ENCODE results near the gene SNX25.
"Not testable (repeated sequence)": the region's sequence is repeated elsewhere in the genome, so short reads cannot be mapped to it uniquely, and the experiment has no call there.

SNX25 gene

DNA sequence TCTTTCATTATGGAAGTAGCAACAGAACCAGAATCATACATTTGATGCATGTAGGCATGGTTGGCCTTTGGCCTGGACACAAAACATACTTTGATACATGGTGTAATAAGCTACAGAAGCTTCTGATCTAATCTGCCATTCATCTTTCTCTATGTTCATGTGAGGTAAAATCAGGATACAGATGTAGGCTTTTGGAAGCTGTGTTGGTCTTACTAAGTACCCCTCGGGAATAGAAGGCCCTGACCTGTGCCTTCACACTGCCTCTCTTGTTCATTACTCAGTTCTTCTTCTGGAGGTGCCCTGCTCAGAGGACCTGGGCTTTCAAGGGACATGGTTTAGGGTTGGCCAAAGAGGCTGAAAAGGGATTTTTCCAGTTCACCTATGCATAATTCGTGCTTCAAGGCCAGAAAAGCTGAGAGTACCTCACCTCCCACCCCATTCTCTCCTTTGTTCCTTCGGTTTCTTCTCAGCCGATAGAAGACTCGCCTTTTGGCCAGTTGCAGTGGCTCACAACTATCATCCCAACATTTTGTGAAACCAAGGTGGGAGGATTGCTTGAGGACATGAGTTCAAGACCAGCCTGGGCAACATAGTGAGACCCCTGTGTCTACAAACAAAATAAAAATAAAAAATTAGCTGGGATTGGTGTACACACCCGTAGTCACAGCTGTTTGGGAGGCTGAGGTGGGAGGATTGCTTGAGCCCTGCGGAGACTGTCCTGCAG is 25.9 kb downstream of the SNX25 start:
- DNase-seq, result no peak

DNA sequence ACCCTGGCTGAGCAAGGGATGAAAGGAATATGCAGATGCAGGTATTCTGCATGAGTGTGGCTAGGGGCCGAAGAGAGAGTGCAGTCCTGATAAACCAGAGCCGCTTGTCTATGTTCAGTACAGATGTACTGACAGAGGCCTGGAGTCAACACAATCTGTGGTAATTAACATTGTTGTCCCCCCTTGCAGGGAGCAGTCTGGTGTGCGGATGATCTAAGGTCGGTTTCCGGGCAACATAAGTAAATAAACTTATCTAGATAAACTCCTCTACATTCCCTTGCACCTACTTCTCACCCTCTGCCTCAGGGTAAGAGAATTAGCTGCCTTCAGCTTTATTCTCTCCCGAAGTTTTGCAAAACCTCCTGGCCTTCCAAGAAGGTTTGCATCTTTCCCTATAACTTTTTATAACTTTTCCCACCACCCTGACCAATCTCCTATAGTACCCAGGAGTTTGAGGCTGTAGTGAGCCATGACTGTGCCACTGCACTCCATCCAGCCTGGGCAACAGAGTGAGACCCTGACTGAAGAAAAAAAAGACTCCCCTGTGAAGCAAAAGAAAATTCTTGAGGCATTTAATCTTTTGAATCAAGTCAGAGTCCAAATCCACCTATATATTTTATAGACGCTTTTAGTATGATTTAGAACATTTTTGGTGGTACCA is 26.6 kb downstream of the SNX25 start:
- DNase-seq, result no peak

DNA sequence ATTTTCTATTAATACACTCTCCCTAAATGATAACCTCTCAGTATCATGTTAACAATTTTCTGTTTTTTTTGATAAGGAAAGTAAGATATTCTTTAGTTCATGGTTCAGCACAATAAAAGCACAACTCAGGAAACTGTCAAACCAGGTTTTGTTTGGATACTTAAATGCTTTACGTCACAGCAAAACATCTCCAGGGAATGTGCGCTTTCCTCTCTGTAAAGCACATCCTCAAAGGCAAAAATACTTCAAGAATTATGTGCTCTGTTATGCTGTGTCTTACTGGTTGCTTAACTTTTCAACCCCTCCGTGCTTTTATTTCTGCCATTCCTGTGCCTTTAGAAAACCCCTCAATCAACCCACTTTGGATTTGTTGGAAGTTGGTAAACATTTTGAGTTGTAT is 27.8 kb downstream of the SNX25 start:
- no peak for DNase-seq

DNA sequence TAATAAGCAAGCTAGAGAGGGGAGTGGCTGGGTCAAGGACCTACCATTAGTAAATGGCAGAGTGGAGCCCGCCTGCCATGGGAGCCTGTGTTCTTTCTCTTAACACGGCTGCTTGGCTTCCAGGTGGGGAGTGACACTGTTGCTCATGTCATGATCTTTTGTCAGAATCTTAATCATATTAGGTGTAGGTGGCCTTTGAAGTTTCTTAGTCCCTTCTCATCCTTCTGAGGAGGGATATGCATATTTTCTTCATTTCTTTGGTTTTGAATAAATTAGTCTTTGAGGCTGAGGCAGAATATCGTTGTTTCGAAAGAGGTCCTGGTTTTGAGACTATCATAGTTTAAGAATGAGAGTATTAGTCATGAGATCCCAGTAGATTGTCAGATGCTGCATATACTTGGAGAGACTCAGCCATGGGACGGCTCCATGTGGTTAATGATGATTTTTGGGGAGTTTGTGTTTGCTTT is 28.9 kb downstream of the SNX25 start:
- no peak for DNase-seq

DNA sequence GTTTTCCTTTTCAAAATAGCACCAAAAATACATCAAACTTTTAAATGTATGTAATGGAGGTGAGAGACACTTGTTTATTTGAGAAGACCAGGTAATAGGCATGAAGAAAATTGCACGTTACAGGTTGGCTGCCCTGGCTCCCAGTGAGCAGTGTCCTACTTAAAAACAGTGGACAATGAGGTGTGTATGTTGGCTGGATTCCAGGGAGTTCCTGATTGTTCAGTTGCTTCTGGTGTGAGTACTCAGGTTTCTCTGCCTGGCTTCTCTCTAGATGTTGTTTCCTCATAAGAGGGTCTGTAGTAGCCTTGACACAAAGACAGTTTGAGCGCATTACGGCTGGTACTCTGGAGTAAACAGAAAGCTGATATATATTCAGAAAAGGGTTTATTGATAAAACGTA is 29.4 kb downstream of the SNX25 start:
- no peak for DNase-seq

DNA sequence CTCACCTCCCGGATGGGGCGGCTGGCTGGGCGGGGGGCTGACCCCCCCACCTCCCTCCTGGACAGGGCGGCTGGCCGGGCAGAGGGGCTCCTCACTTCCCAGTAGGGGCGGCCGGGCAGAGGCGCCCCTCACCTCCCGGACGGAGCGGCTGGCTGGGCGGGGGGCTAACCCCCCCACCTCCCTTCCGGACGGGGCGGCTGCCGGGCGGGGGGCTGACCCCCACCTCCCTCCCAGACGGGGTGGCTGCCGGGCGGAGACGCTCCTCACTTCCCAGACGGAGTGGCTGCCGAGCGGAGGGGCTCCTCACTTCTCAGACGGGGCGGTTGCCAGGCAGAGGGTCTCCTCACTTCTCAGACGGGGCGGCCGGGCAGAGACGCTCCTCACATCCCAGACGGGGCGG is 31.1 kb downstream of the SNX25 start:
- not testable (repeated sequence) for DNase-seq

DNA sequence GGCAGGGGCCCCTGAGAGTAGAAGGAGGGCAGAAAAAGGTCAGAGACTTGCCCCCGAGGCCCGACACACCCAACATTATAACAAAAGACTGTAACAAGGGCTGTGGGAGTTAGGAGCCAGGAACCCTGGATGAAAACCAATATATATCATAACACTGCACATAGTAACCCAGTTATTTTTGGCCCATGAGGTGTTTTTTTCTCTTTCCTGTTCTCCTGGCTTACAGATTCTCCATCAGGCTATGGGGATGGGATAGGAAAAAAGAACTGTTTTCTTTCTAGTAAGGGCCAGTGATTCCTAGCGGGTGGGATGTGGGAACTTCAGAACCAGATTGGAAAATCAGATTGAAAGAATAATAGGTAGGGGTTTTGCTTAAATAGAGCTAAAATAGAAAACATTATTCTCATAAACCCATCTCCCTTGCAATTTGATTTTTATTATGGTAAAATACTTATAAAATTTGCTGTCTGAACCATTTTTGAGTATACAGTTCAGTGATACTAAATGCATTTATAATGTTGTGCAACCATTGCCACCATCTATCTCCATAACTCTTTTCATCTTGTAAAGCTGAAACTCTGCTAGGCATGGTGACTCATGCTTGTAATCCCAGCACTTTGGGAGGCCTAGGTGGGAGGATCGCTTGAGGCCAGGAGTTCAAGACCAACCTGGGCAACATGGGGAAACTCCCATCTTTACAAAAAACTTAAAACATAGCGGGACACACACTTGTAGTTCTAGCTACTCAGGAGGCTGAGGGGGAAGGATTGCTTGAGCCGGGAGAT is 33.5 kb downstream of the SNX25 start:
- DNase-seq, result no peak

DNA sequence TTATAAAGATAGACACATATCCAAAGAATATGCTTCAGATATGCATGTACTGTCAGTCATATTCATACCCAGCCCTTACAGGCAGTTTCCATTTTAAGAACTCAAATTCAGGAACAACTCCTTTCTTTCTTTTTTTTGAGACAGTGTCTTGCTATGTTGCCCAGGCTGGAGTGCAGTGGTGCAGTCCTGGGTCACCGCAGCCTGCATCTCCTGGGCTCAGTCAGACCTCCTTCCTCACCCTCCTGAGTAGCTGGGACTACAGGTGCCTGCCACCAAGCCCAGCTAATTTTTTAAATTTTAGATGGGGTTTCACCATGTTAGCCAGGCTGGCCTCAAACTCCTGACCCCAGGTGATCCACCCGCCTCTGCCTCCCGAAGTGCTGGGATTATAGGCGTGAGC is 34.5 kb downstream of the SNX25 start:
- no peak for DNase-seq

DNA sequence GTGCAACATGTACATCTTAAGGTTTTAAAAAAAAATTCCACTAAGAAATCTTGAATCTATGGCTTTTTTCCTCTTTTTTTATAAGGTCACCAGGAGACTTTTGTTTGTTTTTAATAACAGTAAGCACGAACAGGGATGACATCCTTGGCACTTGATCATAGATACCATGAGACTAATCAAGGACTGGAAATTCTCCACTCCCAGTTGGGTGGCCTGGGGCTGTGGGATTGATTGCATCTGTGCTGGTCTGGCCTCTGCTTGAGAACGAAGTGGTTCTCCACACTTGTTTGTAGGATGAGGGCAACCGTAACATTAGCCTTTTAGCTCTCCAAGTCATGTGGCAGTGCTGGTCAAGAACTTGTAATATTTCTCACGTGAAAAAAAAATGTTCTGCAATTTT is 35.4 kb downstream of the SNX25 start:
- no peak for DNase-seq

DNA sequence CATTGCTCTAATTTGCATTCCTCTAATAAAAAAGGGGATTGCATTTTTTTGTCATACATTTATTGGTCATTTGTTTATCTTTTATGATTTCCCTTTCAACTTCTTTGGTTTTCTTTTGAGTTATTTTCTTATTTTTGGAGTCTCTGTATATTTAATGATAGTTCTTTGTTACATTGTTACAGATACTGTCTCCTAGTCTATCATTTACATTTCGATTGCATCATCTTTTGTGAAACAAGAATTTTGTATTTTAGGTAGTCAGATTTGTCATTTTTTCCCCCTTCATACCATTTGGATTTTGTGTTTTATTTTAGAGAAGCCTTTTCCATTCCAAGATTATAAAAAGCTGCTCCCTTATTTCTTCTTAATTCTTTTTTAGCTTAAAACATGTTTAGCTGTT is 37.1 kb downstream of the SNX25 start:
- no peak for DNase-seq

DNA sequence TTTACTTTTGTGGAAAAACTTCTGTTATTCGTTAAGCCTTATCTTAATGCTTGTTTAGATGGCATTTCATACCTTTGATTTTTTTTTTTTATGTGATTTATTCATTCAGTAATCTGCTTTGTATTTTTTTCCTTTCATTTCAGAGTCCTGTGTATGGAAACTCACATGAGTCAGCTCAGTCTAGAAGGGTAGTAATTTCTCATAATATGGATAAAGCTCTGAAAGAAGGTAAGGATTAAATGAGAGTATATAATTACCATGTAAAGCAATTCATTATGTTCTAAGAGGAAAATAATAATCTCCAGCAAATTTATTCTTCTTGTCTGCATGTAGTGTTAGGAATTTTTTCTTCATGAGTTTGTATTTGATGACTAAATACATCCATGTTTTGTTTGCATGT is 37.8 kb downstream of the SNX25 start:
- no peak for DNase-seq

DNA sequence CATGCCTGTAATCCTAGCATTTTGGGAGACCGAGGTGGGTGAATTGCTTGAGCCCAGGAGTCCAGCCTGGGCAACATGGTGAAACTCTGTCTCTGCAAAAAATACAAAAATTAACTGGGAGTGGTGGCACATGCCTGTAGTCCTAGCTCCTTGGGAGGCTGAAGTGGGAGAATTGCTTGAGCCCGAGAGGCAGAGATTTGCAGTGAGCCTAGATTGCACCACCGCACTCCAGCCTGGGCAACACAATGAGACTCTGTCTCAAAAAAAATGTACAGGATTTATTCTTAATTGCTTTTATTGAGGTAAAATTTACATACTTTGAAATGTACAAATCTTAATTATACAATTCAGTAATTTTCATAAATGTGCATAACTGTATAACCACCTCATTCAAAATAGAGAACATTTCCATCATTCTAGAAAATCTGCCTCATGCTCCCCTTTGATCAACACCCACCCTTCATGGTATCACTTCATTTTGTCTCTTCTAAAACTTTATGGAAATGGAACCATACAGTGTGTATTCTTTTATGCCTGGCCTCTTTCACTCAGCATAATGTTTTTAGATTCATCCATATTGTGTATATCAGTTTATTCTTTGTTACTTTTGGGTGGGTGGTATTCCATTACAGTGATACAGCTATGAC is 39.1 kb downstream of the SNX25 start:
- DNase-seq, result no peak

DNA sequence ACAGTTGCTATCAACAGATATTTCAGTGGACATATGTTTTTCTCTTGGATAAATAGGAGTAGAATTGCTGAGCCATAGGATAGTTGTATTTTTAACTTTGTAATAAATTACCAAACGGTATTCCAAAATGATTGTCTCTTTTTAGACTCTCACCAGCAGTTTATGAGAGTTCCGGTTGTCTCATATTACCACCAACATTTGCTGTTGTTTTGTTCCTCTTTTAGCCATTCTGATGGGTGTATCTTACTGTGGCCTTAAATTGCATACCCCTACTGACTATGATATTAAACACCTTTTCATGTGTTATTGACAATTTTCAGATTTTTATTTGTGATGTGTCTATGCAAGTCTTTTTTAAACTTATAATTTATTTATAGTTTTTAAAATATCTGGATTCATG is 39.7 kb downstream of the SNX25 start:
- DNase-seq, result no peak

DNA sequence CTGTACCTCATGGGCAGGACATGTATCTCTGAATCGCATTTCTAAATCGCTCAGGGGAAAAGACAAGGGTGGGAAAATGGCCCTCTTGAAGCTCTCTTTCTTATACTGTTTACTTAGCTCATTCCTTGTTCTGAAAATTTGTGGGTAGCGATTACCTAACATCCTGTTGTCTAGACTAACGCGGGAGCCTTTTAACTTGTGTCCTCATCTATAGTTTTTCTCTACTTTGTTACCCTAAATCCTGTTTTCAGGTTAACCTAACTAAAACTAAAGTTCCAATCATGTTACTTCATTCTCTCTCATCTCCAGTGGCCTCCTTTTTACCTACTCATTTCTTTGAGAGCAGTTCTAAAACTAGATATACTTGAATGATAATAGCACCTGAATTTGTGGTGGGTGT is 45.0 kb downstream of the SNX25 start:
- DNase-seq, result no peak

DNA sequence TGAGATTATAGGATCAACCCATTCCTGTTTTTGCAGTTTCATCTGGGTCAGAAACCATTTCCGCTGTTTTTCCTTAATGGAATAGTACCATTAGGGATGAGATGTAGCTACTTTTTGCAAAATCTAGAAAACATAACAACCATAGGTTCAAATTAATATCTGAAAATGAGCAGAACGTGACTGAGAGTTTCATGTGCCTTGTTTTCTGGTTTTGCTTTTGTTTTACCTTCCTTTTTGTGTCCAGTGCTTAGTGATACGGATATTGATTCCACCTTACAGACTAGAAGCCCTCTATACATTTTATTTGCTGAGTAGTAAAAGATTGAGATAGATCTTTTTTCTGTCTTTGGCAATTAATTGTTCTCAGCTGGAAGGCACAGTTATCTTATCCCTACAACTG is 46.5 kb downstream of the SNX25 start:
- no peak for DNase-seq

DNA sequence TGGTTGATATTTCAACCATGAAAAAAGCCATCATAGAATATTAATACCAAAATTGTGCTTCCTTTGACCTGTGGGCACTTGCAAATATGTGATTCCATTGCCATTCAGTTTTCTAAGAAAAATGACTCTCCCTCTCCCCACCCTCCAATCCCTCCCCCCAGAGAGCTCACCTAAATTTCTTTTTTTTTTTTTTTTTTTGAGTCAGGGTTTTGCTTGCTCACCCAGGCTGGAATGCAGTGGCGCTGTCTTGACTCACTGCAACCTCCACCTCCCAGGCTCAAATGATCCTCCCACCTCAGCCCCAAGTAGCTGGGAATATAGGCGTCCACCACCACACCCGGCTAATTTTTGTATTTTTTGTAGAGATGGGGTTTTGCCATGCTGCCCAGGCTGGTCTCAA is 47.0 kb downstream of the SNX25 start:
- DNase-seq, result no peak

DNA sequence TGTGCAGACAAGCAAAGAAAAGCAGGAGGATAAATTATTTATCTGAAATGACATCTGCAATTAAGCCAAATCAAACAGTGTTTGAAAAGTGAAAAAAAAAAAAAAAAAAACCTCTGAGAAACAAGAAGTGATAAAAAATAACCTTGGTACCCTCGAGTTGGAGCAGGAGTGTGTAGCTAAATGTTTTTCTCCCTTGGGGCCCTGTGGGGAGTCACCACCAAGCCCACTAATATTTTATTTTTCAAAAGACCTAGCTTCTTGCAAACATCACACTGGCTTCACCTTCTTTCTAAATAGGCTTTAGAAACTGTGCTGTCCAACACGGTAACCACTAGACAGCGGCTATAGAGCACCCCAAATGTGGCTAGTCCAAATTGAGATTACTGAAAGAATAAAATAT is 47.7 kb downstream of the SNX25 start:
- DNase-seq, result no peak

DNA sequence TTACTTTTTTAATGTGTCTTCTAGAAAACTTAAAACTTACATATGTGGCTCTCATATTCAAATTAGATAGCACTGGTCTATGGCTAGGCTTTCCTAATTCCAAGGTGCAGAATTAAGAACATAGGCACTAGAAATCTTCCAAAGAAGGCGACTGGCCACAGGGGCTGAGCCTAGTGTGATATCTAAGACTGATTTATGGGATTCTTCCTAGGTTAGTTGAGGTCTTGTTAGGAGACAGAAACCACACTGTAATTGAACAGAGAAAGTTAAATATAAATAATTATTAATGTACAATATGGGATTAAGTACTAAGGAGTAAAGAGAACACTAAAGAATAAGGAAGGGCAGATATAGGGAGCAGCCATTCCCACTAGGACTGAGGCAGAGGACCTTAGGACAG is 48.3 kb downstream of the SNX25 start:
- no peak for DNase-seq

DNA sequence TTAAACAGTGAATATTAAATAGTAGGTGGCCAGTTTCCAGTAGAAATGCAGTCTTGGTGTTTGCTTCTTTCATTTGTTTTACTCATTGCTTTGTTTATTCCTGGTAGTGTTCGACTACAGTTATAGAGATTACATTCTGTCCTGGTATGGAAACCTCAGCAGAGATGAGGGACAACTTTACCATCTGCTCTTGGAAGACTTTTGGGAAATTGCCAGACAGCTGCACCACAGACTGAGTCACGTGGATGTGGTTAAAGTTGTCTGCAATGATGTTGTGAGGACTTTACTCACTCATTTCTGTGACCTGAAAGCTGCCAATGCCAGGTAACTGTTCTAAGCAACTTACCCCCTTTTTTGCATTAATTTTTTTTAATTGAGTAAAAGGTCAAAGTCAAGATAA is 49.3 kb downstream of the SNX25 start:
- DNase-seq, result not testable (repeated sequence)

DNA sequence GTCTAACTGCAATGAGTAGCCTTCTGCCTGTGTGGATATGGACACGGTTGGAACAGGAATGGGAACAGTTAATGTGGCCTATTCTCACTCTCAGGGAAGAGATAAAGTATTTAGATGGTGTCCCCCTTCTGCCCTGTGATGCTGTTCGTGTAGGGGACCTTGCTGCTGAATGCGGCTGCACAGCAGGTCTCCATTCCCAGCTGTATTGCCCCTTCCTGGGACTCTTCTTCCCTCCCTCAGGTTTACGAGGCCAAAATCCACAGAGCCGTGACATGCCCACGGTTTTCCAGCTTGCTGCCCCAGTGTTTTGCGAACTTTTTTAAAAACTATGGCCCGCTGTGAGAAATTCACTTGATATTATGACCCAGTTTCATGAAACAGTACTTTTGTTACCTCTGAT is 50.3 kb downstream of the SNX25 start:
- DNase-seq, result no peak

DNA sequence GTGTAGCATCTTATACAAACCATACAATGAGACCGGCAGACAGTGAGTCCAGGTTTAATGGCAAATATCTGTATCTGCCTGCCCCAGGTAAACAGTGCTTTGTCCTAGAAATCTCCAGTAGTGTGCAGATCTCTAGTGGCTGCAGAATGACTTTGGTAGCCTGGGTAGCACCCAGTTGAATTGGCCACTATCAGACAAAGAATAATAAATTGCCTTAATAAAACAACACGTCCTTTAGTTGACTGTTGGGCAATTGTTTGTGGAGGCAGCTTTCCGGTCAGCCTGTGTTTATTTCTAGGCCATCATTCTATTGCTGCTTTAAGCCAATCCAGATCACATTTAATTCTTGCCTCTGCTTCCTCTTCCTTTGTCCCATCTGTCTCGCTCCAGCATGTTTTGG is 52.5 kb downstream of the SNX25 start:
- no peak for DNase-seq

DNA sequence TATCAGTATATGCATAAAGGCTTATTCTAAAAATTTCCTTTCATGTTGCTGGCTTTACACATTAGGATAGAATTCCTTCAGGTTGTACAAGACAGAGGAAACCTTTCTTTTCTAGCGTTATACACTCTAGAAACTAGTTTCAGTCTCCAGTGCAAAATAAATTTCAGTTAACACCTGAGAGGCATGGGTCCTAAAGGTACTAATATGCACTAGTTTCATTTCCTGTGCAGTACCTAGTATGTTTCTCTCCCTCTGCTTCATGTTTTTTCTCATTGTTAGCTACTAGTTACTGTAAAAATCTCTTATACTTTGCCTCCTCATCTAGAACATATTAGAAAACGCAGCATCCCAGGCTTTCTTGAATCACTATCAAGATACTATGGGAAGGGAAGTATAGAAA is 54.0 kb downstream of the SNX25 start:
- DNase-seq, result no peak

DNA sequence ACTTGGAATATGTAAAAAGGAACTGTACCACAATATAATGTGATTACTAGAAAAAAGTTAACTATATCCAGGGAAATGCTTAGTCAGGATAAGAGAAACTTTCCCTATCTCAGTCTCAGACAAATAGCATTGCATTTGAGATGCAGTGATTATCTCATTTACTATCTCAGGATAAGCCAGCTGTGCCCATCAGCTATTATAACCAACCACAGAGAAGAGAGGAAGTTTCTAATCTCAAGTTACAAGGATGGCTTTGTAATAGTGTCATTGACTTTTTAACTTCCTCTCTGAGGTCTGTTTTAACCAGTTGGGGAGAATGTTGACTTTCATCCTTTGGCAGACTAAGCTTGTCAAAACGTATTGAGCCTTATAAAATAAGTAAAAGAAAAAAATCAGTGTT is 56.5 kb downstream of the SNX25 start:
- DNase-seq, result no peak

DNA sequence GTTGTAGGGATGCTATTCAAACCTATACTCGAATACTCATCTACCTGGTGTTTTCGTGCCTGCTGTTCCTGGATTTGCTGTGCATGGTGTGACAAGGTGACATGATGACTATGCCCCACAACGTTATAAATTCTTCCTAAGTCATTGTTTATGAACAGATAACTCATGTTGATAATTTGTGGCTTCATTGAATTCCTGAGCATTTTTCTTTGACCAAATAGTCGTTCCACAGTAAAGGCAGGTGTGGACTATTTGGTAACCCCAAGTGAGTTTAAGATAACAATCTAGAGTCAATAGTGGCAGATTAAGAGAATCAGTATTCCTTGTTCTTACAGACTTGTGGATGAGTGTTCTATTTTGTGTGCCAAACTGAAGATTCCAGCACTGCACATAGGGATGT is 59.9 kb downstream of the SNX25 start:
- no peak for DNase-seq
